HEK293T (cell line): ENCODE data around the gene GRIK1.

Experiments
- CTCF ChIA-PET: fragments of 350-600 bp; formaldehyde crosslinking; extraction: SDS; loops from one replicate; lab custom pipeline; 2021; ENCODE audit warnings: antibody characterized with exemption, inconsistent platforms; lab: Yijun Ruan, JAX
- POLR2A ChIA-PET: fragments of 350-600 bp; formaldehyde crosslinking; extraction: SDS; loops from one replicate; lab custom pipeline; 2020; ENCODE audit warnings: antibody characterized with exemption, inconsistent platforms; lab: Yijun Ruan, JAX
- DNase-seq: peaks from one replicate; pipeline ENCODE4 v3.0.0; 2012; ENCODE audit warnings: mixed read lengths; ENCODE audit errors: extremely low spot score
- ARNT ChIP-seq: fragments of 450-650 bp; IDR thresholded peaks from 2 replicates; pipeline ENCODE4 v1.6.1; 2017; ENCODE audit warnings: mild to moderate bottlenecking
- BHLHE40 ChIP-seq: fragments of 450-650 bp; IDR thresholded peaks from 2 replicates; pipeline ENCODE4 v1.6.1; 2016; ENCODE audit warnings: mild to moderate bottlenecking, moderate library complexity, borderline replicate concordance
- CTBP1 ChIP-seq: fragments of 450-650 bp; IDR thresholded peaks from 2 replicates; pipeline ENCODE4 v1.6.1; 2016; ENCODE audit warnings: borderline replicate concordance
- ELF4 ChIP-seq: fragments of 450-650 bp; IDR thresholded peaks from 2 replicates; pipeline ENCODE4 v1.6.1; 2017; ENCODE audit warnings: antibody characterized with exemption
- FOXA1 ChIP-seq: fragments of 450-650 bp; IDR thresholded peaks from 2 replicates; pipeline ENCODE4 v1.6.1; 2016; ENCODE audit warnings: mild to moderate bottlenecking
- FOXK2 ChIP-seq: fragments of 450-650 bp; IDR thresholded peaks from 2 replicates; pipeline ENCODE4 v1.6.1; 2016; ENCODE audit warnings: mild to moderate bottlenecking
- FOXM1 ChIP-seq: fragments of 450-650 bp; IDR thresholded peaks from 2 replicates; pipeline ENCODE4 v1.6.1; 2017; ENCODE audit warnings: mild to moderate bottlenecking, borderline replicate concordance
- HDGF ChIP-seq: fragments of 450-650 bp; IDR thresholded peaks from 2 replicates; pipeline ENCODE4 v1.6.1; 2017; ENCODE audit warnings: antibody characterized with exemption, borderline replicate concordance
- L3MBTL2 ChIP-seq: fragments of 450-650 bp; conservative IDR thresholded peaks from 2 replicates; pipeline ENCODE4 v1.6.1; 2016; ENCODE audit warnings: mild to moderate bottlenecking
- LEF1 ChIP-seq: fragments of 450-650 bp; IDR thresholded peaks from 2 replicates; pipeline ENCODE4 v1.6.1; 2017; ENCODE audit warnings: mild to moderate bottlenecking, borderline replicate concordance
- NFRKB ChIP-seq: fragments of 450-650 bp; IDR thresholded peaks from 2 replicates; pipeline ENCODE4 v1.6.1; 2016; ENCODE audit warnings: mild to moderate bottlenecking, moderate library complexity
- SP1 ChIP-seq: fragments of 450-650 bp; IDR thresholded peaks from 2 replicates; pipeline ENCODE4 v1.6.1; 2017
- SUZ12 ChIP-seq: fragments of 450-650 bp; IDR thresholded peaks from 2 replicates; pipeline ENCODE4 v1.6.1; 2016; ENCODE audit warnings: mild to moderate bottlenecking
- TARDBP ChIP-seq: fragments of 450-650 bp; IDR thresholded peaks from 2 replicates; pipeline ENCODE4 v1.6.1; 2016
- ZNF384 ChIP-seq: fragments of 450-650 bp; IDR thresholded peaks from 2 replicates; pipeline ENCODE4 v1.6.1; 2016
- TF ChIP-seq, protein P1 (sequence below): fragments of 450-650 bp; IDR thresholded peaks from 2 replicates; pipeline ENCODE4 v1.6.1; 2016

Gene GRIK1

DNA sequence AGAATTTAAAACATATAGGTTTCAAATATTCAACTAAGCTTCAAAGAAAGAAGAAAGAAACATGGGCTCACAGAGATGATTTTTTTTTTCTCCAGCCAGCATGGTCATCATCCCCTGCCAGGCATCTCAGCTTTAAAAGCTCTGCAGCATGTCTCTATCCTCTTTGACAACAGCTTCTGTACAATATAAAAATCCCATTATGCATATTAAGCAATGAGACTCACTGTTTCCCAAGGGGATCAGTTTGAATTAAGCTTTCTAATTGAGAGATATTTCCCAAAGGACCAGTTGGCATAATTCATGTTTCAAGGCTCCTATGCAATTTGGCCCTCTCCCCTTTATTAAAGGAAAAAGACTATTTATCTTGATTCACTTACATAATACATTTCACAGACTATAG lies 220.3 kb downstream of the GRIK1 start:
- TF ChIP-seq SP1 (no peak), FOXK2 (no peak), ELF4 (no peak), ARNT (no peak), LEF1 (no peak), SUZ12 (no peak), L3MBTL2 (no peak)
- TF ChIP-seq, protein P1, sequence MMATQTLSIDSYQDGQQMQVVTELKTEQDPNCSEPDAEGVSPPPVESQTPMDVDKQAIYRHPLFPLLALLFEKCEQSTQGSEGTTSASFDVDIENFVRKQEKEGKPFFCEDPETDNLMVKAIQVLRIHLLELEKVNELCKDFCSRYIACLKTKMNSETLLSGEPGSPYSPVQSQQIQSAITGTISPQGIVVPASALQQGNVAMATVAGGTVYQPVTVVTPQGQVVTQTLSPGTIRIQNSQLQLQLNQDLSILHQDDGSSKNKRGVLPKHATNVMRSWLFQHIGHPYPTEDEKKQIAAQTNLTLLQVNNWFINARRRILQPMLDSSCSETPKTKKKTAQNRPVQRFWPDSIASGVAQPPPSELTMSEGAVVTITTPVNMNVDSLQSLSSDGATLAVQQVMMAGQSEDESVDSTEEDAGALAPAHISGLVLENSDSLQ = no peak
- ChIA-PET CTCF (no interaction called here), POLR2A (no interaction called here)
- DNase-seq = no peak

DNA sequence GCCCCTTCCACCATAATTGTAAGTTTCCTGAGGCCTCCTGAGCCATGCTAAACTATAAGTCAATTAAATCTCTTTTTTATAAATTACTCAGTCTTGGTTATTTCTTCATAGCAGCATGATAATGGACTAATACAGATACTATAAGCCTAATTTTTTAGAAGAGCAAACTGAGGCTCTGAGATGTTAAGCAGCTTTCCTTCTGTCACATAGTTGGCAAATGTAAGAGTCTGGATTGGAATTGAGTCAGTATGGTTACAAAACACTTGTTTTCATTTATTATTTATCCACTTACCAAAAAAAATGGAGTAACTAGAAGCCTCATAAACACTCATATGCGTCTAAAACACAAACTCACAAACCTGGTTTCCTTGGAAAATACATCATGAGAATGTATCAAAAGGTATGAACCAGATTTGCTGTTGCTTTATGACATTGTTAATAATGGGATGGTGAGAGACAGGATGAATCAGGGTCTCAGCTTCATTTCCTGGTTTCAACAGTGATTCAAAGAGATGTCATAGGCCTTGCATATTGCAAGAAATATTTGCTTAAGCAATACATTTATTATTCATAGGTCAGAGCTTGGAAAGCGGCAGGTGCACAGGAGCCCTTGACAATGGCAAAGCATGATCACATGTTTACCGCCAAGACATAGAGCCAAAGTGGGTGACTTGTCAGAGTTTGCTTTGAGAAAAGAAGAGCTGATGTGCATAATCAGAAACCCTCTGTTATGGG lies 221.5 kb downstream of the GRIK1 start:
- no peak for TF ChIP-seq FOXM1
- no peak for TF ChIP-seq SP1
- TF ChIP-seq ARNT = no peak
- no peak for TF ChIP-seq HDGF
- TF ChIP-seq FOXA1 = no peak
- TF ChIP-seq, protein P1 = no peak
- TF ChIP-seq SUZ12 = no peak
- TF ChIP-seq ZNF384 = no peak
- POLR2A ChIA-PET = no interaction called here
- no peak for DNase-seq
- CTCF ChIA-PET = no interaction called here

- ChIA-PET POLR2A (no interaction called here), CTCF (interaction anchor here (0.6 kb wide), 1 partner anchor 1744 kb away, joined by 7 read pairs; no protein-coding TSS in a partner anchor)
- no peak for DNase-seq
- TF ChIP-seq CTBP1 (no peak), L3MBTL2 (no peak), ZNF384 (no peak), SP1 (no peak), FOXK2 (no peak), ARNT (no peak), LEF1 (no peak), NFRKB (no peak), SUZ12 (no peak)
- TF ChIP-seq, protein P1 = no peak
These were observed 222.1 kb downstream of the GRIK1 start for GRCh38 chr21:29717659-29718058.

DNA sequence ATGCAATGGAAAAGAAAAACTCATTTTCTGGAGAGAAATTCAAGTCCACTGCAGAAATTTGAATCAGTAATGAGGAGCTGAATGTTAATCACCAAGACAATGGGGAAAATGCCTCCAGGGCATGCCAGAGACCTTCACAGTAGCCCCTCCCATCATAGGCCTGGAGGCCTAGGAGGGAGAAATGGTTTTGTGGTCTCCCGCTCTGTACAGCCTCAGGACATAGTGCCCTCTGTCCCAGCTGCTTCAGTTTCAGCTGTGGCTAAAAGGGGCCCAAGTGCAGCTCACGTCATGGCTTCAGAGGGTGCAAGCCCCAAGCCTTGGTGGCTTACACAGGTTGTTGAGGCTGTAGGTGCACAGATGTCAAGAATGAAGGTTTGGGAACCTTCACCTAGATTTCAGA lies 223.0 kb downstream of the GRIK1 start:
- CTCF ChIA-PET = no interaction called here
- no peak for TF ChIP-seq NFRKB
- TF ChIP-seq CTBP1 = no peak
- TF ChIP-seq BHLHE40 = no peak
- no peak for TF ChIP-seq LEF1
- no peak for TF ChIP-seq SUZ12
- no peak for TF ChIP-seq HDGF
- no peak for TF ChIP-seq ARNT
- no peak for TF ChIP-seq L3MBTL2
- TF ChIP-seq SP1 = no peak
- TF ChIP-seq TARDBP = no peak
- no peak for TF ChIP-seq ELF4
- TF ChIP-seq, protein P1 = no peak
- TF ChIP-seq FOXM1 = no peak
- TF ChIP-seq FOXK2 = no peak
- TF ChIP-seq FOXA1 = no peak
- no peak for TF ChIP-seq ZNF384
- POLR2A ChIA-PET = no interaction called here
- no peak for DNase-seq

GRCh38 chr21:29715089-29715488 lies 224.7 kb downstream of the GRIK1 start:
- POLR2A ChIA-PET = no interaction called here
- TF ChIP-seq NFRKB = no peak
- no peak for DNase-seq
- CTCF ChIA-PET = no interaction called here

GRCh38 chr21:29712818-29713217 lies 227.0 kb downstream of the GRIK1 start:
- TF ChIP-seq, protein P1 = no peak
- TF ChIP-seq TARDBP (no peak), FOXK2 (no peak), HDGF (no peak), ZNF384 (no peak), L3MBTL2 (no peak), LEF1 (no peak), ELF4 (no peak), BHLHE40 (no peak), SP1 (no peak), NFRKB (no peak), FOXA1 (no peak), CTBP1 (no peak), FOXM1 (no peak), ARNT (no peak), SUZ12 (no peak)
- POLR2A ChIA-PET = no interaction called here
- no peak for DNase-seq
- CTCF ChIA-PET = no interaction called here
